Nephron progenitor cell (in vitro differentiated cells): ENCODE measurements around the gene GFPT2.
A peak's percentile ranks its signal among the peaks of the same experiment; 100 is the strongest.

ENCODE experiments used
- DNase-seq: peaks from one replicate; pipeline ENCODE4 v3.0.0; 2021
- H3K27ac Mint-ChIP-seq: 2 replicates; pipeline ENCODE4 v1.8.0; 2021; ENCODE audit warnings: mild to moderate bottlenecking, moderate library complexity, mixed read lengths
- H3K27me3 Mint-ChIP-seq: 2 replicates; pipeline ENCODE4 v1.8.0; 2021; ENCODE audit warnings: mild to moderate bottlenecking, low read depth, mixed read lengths; ENCODE audit not compliant: poor library complexity
- H3K36me3 Mint-ChIP-seq: 2 replicates; pipeline ENCODE4 v1.8.0; 2021; ENCODE audit warnings: low read depth, mixed read lengths
- H3K4me1 Mint-ChIP-seq: 2 replicates; pipeline ENCODE4 v1.8.0; 2021; ENCODE audit warnings: mixed read lengths
- H3K4me3 Mint-ChIP-seq: 2 replicates; pipeline ENCODE4 v1.8.0; 2021; ENCODE audit warnings: mild to moderate bottlenecking, moderate library complexity, mixed read lengths
- H3K9me3 Mint-ChIP-seq: 2 replicates; pipeline ENCODE4 v1.8.0; 2021; ENCODE audit warnings: mild to moderate bottlenecking, moderate library complexity, mixed read lengths
- TF ChIP-seq, protein P1 (sequence below): fragments of 200-600 bp; sonication (generic); IDR thresholded peaks from 2 replicates; pipeline ENCODE4 v1.5.0; 2021; ENCODE audit warnings: antibody characterized with exemption

GFPT2 gene

DNA sequence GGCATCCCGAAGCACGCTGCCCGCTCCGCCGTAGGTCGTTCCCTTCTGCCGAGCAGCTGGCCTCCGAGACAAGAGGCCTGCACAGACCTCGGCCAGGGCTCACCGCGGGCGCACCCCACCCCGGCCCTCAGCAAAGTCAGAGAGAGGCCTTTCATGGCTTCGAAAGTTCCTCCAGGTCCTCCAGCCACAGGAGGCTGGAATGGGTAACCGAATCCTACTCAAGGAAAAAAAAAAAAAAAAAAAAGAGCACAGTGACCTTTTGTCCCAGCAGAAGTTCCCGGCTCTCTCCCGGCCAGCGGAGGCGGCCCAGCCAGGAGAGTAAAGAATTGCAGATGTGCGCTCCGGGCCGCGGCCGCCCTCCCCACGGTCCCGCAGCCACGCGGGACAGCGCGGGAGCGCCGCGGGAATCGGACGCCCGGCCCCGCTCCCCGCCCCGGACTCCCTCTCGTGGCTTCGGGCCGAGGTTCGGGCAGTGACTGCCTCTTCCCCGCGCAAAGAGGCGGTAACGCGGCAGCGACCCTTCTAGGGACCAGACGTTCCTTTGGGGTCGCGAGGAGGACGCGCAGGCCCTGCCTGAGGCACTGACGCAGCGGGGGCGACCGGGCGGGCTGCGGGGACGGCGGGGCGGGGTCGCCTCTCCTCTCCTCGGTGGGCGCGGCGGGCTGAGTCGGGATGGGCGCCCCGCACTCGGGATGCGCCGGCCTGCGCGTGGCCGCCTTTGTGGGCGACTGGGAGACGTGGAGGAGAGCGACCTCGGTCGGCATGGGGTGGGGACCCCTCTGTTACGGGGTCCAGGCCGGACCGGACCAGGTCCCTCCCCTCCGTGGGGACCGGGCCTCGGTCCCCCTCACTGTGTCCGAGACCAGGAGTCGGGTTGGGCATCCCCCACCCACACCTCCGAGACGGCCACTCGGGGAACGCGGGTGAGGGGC lies 754 bp downstream of the GFPT2 start:
- H3K9me3 Mint-ChIP-seq = no peaks in the 10 kb centered on the region
- H3K36me3 Mint-ChIP-seq = no peaks in the 10 kb centered on the region
- no peak overlapping the region for H3K27ac Mint-ChIP-seq
- H3K4me1 Mint-ChIP-seq = peaks cover 48% of the 10 kb centered on the region
- H3K4me3 Mint-ChIP-seq = peak overlapping the region; percentile 89
- peaks cover 31% of the 10 kb centered on the region for H3K27me3 Mint-ChIP-seq
- TF ChIP-seq, protein P1, sequence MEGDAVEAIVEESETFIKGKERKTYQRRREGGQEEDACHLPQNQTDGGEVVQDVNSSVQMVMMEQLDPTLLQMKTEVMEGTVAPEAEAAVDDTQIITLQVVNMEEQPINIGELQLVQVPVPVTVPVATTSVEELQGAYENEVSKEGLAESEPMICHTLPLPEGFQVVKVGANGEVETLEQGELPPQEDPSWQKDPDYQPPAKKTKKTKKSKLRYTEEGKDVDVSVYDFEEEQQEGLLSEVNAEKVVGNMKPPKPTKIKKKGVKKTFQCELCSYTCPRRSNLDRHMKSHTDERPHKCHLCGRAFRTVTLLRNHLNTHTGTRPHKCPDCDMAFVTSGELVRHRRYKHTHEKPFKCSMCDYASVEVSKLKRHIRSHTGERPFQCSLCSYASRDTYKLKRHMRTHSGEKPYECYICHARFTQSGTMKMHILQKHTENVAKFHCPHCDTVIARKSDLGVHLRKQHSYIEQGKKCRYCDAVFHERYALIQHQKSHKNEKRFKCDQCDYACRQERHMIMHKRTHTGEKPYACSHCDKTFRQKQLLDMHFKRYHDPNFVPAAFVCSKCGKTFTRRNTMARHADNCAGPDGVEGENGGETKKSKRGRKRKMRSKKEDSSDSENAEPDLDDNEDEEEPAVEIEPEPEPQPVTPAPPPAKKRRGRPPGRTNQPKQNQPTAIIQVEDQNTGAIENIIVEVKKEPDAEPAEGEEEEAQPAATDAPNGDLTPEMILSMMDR = no peak
- peak; percentile 68 for DNase-seq

DNA sequence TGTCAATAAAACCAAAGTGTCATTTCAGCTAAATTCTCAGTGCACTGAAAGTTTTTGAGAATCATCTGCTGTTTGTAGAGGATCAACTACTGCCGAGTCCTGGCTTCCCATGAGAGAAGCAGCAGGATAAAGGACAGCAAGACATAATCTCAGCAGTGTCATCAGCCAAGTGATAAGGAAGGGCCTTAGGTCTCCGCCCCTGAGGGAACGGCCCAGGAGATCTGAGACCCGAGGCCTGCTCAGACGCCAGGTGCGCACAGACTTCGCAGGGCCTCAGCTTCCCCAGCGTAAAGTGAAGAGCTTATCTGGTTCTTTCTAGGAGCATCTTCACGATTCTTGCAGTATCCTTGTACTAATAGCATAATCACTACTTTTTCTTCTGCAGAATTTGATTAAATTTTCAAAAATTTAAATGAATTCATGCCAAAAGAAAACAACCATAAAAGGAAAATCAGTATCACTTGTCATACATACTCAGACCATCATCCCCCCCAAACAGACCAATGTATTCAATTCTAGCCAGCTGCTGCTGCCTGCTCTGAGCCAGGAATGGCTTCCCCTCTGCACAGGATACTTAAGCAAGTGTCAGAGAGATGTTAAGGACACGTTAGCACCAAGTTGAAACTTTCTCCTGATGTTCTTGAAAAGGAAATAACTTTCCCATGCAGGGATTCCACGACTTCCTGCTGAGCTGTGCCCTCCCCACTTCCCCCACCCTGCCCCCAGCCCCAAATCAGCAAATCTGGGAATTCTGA lies 2.2 kb downstream of the GFPT2 start:
- Mint-ChIP-seq H3K36me3 (no peaks in the 10 kb centered on the region), H3K27ac (no peak overlapping the region), H3K4me3 (peak overlapping the region; percentile 89), H3K9me3 (no peaks in the 10 kb centered on the region), H3K4me1 (peaks cover 63% of the 10 kb centered on the region), H3K27me3 (peaks cover 32% of the 10 kb centered on the region)
- TF ChIP-seq, protein P1 = no peak
- no peak for DNase-seq

DNA sequence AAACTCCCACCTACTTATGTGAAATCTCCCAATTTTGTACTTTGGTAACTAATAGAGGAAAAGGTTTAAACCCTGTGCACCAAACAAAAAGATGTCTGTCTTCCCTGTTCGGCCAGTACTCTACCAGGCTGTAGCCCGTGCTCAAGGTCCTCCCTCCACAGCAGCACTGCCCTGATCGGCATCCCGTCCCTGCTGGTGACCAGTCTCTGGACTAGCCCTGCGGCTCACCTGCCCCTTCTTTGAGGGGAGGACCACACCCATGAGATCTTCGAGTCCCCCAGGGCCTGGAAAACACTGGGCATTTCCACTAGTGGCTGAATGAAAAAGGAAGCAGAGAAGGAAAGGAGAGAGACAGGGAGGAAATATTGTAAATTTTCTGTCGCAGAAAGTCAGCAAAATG lies 2.8 kb downstream of the GFPT2 start:
- Mint-ChIP-seq H3K4me1 (peaks cover 68% of the 10 kb centered on the region), H3K27ac (no peak overlapping the region), H3K9me3 (no peaks in the 10 kb centered on the region), H3K36me3 (no peaks in the 10 kb centered on the region), H3K4me3 (peak overlapping the region; percentile 89), H3K27me3 (peaks cover 26% of the 10 kb centered on the region)
- TF ChIP-seq, protein P1 = no peak
- DNase-seq = no peak

DNA sequence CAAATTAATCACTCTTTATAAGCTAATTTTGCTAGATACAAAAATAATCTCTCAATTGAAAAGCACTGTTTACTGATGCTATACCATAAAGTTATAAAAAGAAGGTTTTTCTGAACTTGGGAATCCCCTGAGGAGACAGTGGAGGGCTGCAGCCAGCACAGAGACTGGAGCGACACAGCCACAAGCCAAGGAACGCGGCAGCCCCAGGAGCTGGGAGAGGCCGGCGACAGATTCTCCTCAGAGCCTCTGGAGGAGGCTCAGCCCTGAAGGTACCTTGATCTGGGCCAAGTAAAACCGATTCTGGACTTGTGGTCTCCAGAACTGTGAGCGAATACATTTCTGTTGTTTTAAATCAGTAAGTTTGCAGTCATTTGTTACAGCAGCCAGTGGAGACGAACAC lies 3.7 kb downstream of the GFPT2 start:
- Mint-ChIP-seq H3K27ac (no peak overlapping the region), H3K36me3 (no peaks in the 10 kb centered on the region), H3K27me3 (peaks cover 19% of the 10 kb centered on the region), H3K9me3 (no peaks in the 10 kb centered on the region), H3K4me3 (no peak overlapping the region), H3K4me1 (peaks cover 69% of the 10 kb centered on the region)
- TF ChIP-seq, protein P1 = no peak
- DNase-seq = no peak

DNA sequence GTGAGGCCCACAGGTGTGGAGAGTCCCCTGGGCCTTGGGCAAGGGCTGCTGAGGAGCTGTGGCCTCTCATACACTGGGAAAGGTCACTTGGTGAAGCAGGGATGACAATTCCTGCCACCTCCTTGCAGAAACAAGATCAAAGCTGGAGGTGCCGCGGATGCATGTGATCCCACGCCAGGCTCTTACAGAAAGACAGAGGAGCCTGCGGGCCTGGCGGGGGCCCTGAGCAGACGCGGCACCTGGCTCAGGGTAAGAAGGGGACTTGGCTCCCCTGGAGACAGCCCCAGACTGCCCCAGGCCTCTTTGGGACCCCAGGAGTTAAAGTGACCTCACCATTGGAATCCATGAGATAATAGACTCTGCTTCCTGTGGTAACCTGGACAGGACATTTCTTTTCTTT lies 4.8 kb downstream of the GFPT2 start:
- H3K4me3 Mint-ChIP-seq = peak overlapping the region; percentile 4
- no peaks in the 10 kb centered on the region for H3K9me3 Mint-ChIP-seq
- TF ChIP-seq, protein P1 = no peak
- H3K4me1 Mint-ChIP-seq = peaks cover 75% of the 10 kb centered on the region
- peaks cover 9% of the 10 kb centered on the region for H3K27me3 Mint-ChIP-seq
- no peak for DNase-seq
- H3K27ac Mint-ChIP-seq = peak overlapping the region; percentile 93
- no peaks in the 10 kb centered on the region for H3K36me3 Mint-ChIP-seq
